Prostate gland (tissue), 2 donors: ENCODE results near the gene P2RY13.

Source experiments
- CTCF ChIP-seq, 4 experiments: fragments of 200-600 bp in 2 of 4; fragments of 450-650 bp in 2 of 4; sonication (generic) in 2 of 4; IDR thresholded peaks; 1 replicate in 3 of 4; 2 replicates in 1 of 4; pipeline ENCODE4 v1.5.1; 2016 to 2019; ENCODE audit warnings: antibody characterized with exemption in 4 of 4, mild to moderate bottlenecking in 2 of 4, moderate library complexity in 2 of 4
- POLR2A ChIP-seq: fragments of 450-650 bp; IDR thresholded peaks from one replicate; pipeline ENCODE4 v1.6.1; 2016; ENCODE audit warnings: antibody characterized with exemption, mild to moderate bottlenecking

GRCh38 chr3:151318313-151318712 lies 11.0 kb downstream of the P2RY13 start:
- no peak for TF ChIP-seq CTCF (IDR thresholded peaks at IDR 0.05)
- no peak for TF ChIP-seq POLR2A
